ENCODE measurements around the gene SLC7A9.
"Not testable (repeated sequence)": the region's sequence is repeated elsewhere in the genome, so short reads cannot be mapped to it uniquely, and the experiment has no call there.

The SLC7A9 gene

DNA sequence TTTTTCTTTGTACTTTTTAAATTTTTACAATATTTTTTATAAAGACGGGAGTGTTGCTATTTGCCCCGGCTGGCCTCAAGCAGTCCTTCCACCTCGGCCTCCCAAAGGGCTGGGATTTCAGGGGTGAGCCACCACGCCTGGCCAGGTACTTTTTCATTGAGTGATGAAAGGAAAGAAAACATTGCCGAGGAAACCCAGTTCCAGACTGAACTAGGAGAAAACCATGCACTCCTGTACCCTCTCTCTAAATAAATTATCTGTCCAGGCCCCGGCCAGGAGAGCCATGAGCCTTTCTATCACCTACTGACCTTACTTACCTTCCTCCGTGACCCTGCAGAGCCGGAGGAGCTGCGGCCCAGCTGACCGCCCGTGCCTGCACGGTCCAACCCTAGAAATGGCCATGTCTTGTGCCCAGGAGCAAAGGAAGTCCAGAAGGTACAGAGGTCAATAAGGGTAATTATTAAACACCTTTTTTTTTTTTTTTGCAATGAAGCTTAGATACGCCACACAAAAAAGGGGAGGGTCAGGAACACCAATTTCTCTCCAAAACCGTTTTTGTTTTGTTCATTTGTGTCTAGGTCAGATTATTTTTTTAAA, at the start of gene SLC7A9:
Gene SLC7A9, minus strand, starts transcription at position 399 of the 597 bp plus-strand sequence. CDS start 1,233 bp downstream, outside the sequence.
- no peak for DNase-seq

DNA sequence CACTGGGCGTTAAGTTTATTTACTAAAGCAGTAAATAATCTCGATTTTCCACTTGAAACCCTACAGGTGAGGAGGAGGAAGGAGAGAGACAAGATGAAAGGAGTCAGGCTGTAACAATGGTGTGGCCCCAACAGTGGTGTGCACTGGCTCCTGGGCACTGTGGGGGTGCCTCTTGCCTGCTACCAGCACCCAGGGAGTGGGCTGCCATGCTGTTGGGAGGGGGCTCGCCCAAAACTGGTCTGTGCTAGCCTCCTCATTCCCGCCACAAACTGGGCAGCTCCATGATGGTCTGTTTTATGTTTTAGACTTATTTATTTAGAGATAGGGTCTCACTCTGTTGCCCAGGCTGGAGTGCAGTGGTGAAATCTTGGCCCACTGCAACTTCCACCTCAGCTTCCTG, 49.8 kb upstream of the SLC7A9 start:
- DNase-seq, result no peak

DNA sequence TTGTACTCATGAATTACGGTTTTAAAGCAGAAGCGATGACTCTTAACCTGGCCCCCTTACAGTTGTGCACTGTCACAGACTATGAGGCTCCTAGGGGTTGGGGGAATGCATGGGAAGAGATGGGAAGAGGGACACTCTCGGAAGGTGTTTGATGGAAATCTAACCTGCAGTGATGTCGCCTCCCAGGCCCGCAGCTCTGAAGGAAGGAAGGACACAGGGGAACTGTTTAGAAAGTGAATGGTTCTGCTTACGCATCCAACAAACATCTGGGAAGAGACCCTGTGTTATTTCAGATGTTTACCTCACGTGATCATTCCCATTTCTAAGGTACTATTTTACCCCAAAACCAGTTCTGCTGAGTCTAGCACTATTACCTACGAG, 48.0 kb upstream of the SLC7A9 start:
- no peak for DNase-seq

DNA sequence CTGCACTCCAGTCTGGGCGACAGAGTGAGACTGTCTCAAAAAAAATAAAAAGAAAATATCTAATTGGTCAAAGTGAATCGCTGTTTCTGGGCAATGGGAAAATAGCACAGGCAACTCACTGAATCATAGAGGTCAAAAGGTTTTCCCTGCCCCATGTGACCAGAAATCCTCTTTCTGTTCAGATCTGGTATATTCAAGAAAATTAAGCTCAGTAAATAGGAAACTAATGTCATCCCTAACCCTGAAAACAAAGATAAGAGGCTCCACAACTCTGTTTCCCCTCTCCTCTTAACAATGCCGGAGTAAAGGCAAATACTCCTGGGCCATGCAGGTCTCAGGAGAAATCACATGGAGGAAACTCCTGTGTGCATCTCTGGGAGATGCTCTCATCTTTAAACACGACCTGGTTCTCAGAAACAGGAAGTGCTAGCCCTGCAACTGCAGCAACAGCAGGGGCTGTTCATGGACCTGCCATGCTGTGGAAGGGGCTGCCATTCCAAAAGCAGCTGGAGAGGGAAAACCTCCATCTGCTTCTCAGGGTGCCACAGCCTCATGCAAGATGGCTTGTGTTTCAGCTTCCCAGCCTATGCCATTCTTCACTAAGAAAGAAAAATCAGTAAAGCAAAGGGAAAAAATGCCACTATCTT, 47.5 kb upstream of the SLC7A9 start:
- DNase-seq, result no peak

DNA sequence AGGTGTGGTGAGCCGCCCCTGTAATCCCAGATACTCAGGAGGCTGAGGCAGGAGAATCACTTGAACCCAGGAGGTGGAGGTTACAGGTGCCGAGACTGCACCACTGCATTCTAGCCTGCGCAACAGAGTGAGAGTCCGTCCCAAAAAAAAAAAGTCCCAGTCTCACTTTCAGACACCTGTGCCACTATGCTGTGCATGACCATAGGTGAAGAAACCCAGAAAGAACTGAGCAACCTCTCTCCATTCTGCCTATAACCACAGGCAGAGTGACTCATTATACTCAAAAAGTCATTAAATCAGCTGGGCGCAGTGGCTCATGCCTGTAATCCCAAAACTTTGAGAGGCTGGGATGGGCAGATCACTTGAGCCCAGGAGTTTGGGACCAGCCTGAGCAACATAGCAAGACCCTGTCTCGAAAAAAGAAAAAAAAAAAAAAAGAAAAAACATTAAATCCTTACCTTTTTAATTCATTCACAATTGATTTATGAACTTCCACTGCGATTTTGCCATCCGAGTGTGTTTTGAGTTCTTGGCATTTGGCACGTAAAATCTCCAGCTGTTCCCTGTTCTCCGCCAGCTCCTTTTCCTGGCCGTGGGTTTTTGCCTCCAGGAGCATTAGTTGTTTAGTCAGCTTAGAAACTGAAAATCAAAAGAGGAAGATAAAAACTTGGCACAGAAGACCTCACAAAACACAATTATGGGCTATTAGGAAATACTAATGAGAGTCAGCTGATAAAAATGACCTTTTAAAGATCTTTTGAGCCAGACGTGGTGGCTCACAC, 45.5 kb upstream of the SLC7A9 start:
- DNase-seq, result no peak

DNA sequence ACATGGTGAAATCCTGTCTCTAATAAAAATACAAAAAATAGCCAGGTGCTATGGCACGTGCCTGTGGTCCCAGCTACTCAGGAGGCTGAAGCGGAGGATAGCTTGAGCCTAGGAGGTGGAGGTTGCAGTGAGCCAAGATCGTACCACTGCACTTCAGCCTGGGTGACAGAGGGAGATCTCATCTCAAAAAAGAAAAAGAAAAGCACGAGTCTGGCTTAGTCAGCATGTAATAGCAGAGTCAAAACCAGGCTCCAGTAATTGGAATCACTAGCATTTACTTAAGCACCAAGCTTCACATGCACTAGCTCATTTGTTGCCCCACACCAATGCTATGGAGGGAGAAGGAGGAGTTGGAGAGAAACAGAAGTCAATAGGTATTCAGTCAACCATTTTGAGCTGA, 41.9 kb upstream of the SLC7A9 start:
- DNase-seq, result no peak

DNA sequence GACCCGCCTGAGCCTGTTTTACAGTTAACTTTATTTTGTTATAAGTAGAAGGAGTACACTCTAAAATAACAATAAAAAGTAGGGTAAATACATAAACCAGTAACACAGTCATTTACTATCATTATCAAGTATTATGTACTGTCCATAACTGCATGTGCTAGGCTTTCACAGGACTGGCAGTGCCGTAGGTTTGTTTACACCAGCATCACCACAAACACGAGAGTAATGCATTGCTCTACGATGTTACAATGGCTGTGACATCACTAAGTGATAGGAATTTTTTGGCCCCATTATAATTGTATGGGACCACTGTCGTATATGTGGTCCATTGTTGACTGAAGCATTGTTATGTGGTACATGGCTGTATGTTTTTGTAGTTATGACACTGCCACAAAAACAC, 41.3 kb upstream of the SLC7A9 start:
- DNase-seq, result no peak

DNA sequence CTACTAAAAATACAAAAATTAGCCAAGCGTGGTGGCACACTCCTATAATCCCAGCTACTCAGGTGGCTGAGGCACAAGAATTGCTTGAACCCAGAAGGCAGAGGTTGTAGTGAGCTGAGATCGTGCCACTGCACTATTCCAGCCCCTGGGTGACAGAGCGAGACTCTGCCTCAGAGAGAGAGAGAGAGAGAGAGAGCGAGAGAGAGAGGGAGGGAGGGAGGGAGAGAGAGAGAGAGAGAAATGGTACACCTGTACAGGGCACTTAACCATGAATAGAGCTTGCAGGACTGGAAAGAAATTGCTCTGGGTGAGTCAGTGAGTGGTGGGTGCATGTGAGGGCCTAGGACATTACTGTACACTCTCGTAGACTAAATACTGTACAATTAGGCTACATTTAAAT, 40.5 kb upstream of the SLC7A9 start:
- no peak for DNase-seq

DNA sequence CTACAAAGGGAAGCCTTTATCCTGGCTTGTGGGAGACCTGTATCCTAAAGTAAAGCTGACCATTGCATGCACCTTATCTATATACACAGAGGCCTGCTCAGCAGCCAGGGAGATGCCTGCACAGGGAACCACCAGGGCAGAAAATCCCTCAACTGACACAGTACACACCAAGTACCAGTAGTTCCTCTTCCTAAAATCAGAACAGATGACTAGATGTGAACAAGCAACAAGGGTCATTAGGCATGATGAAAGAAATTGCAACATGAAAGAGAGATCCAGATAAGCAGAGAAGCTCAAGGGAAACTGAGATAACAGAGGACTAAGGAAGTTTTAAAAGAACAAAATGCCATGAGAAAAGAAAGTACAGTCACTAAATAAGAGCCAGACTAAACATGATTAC, 39.7 kb upstream of the SLC7A9 start:
- DNase-seq, result no peak

DNA sequence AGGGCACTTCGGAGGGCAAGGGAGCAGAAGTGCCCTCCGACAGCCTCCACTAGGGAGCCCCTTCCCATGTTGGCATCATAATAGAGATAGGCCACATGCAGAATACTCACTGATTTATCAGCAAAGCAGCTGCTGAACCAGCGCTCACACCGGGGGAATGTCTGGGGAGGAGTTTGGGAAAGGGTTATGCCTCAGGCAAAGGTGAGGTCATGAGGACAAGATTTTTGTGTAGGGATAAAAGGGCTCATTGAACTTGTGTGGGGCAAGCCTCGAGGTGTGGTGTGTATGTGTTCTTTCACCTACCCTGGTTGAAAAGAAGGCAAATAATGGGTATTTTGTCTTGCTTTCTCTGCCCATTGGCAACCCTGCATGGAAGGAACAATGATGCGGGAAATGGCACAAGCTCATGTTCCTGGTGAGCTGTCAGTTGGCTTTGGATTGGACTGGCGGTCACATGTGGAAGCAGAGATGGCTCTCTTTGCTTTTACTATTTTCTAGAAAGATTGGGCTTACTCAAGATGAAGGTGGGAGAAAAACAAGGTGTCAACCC, 39.1 kb upstream of the SLC7A9 start:
- no peak for DNase-seq

DNA sequence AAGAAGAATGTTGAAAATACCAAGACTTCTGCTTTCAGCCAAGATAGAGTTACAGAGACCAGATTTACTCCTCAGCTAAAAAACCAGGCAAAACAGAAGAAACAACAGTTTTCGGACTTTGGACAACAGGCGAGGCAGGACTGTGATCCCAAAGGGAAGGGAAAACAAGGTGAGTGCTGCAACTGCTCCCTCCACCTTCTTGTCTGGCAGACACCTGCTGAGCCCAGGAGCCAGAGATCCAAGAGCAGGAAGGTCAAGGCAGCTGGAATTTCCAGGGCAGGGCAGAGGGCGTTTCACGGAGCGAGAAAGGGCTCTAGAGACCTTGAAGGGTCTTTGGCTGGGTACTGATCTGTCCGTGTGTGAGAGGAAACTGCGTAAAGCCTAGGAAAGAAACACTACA, 32.9 kb upstream of the SLC7A9 start:
- DNase-seq, result no peak

DNA sequence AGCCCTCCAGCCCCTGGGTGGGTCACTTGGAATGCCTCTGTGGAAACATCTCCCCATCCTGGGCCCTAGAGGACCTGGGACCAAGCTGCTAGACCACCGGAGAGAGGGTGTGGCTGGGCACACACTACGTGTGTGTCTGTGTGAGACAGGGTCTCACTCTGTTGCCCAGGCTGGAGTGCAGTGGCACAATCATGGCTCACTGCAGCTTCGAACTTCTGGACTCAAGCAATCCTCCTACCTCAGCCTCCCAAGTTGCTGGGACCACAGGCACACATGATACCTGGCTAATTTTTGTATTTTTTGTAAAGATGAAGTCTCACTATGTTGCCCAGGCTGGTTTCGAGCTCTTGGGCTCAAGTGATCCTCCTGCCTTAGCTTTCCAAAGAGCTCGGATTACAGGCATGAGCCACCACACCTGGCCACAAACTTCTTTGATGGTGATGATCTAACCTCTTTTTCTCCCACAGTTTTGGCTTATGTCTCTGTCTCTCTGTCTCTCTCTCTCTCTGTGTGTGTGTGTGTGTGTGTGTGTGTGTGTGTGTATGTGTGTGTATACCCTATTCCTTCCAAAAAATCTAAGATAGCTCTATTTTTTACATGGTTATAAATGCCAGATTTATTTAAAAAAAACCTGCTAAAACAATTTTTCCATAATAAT, 32.1 kb upstream of the SLC7A9 start:
- DNase-seq, result no peak

DNA sequence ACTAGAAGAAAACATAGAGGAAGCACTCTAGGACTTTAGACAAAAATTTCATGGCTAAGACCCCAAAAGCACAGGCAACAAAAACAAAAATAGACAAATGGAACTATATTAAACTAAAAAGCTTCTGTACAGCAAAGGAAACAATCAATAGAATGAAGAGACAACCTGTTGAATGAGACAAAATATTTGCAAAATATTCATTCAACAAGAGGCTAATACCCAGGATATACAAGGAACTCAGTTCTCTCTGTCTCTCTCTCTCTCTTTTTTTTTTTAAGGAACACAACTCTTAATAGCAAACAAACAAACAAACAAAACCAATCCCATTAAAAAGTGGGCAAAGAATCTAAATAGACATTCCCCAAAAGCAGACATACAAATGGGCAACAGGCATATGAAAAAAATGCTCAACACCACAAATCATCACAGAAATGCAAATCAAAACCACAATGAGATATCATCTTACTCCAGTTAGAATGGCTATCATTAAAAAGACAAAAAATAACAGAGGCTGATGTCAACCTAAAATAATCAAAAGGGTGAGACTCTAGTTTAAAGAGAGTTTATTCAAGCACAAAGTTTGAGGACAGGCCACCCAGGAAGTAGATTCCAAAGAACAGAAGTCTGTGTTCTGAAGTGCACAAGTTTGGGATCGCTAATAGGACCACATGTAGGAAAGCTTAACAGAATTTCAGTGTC, 27.1 kb upstream of the SLC7A9 start:
- no peak for DNase-seq

DNA sequence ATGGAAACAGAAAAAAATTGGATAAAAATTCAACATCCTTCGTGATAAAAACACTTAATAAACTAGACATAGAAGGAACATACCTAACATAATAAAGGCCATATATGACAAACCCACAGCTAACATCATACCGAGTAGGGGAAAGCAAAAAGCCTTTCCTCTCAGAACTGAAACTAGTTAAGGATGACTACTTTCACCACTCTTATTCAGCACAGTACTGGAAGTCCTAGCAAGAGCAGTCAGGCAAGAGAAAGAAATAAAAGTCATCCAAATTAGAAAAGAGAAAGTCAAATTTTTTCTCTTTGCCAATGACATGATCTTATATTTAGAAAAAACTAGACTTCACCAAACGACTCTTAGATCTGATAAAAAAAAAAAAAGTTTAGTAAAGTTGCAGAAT, 25.8 kb upstream of the SLC7A9 start:
- DNase-seq, result no peak

DNA sequence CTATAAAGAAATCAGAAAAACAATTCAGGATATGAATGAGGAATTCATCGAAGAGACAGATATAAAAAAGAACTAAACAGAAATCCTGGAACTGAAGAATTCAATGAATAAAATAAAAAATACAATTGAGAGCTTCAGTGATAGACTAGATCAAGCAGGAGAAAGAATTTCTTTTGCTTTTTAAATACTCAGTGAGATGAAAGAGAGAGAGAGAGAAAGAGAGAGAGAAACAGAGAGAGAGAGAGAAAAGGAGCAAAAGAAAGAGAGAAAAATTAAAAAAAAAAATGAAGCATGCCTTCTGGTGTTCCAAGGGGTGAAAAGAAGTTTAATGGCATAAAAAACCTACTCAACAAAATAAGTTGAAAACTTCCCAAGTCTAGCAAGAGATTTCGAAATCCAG, 22.0 kb upstream of the SLC7A9 start:
- DNase-seq, result no peak

DNA sequence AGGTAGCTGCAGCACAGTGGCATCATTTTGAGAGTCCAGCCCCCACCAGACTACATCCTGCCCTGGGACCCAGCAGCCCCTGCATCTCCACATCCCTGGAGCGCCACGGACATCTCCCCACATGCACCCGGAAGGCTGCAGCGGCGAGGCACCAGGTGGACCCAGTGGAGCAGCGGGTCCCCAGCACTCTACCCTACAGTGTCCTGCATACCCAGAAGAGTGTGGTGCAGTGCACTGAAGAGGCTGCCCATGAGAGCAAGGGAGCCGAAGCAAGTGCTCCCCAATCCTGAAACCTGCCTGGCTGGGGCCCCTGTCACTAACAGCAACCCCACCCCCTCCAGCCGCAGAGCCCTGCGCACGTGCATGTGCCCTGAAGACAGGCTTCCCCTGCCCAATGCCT, 21.3 kb upstream of the SLC7A9 start:
- DNase-seq, result no peak

DNA sequence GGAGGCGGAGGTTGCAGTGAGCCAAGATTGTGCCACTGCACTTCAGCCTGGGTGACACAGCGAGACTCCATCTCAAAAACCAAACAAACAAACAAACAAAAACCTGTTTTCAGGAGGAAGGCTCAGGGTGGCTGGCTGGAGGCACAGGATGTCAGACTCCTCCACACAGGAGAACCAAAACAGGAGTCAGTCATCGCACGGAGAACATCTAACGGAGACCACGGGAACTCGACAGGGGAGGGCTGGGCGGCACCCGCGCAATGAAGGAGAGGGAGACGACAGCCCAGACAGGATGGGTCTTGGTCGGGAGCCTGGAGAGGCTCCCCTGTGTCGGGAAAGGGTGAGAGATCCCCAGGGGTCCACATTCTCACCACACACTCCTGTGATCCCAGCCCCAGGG, 20.8 kb upstream of the SLC7A9 start:
- no peak for DNase-seq

DNA sequence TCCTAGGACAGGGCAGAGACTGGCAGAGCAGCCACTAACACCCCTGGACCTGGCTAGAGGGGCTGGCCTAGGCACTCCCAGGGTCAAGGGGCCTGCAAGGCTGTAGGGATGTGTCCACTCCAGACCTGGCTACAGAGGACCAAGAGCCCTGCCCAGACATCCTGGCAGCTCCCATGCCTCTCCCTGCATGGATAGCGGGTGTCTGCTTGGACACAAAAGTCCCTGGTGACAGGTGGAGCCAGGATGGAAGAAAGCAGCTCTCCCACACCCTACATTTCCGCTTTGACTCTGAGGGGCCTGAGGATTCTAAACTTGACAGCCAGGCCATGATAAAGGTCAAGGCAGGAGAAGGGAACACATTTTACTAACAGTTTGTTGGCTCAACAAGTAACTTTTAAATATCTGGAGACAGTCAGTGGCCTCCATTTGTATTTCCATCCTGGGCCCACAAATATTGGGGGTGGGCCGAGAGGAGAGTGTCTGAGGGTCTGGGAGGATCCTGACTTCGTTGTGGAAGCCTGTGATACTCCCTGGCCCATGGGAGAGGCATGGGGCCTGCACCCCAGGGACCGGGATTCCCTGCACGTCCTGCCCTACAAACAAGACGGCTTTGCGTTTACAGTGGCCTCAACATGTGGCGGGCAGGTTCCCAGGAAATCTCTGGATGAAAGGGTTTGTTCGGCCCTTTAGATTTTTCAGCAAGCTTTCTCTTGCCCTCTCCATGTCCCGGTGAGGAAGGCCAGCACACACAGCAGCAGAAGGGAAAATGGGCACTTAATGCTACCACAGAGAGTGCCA, 19.8 kb upstream of the SLC7A9 start:
- no peak for DNase-seq

DNA sequence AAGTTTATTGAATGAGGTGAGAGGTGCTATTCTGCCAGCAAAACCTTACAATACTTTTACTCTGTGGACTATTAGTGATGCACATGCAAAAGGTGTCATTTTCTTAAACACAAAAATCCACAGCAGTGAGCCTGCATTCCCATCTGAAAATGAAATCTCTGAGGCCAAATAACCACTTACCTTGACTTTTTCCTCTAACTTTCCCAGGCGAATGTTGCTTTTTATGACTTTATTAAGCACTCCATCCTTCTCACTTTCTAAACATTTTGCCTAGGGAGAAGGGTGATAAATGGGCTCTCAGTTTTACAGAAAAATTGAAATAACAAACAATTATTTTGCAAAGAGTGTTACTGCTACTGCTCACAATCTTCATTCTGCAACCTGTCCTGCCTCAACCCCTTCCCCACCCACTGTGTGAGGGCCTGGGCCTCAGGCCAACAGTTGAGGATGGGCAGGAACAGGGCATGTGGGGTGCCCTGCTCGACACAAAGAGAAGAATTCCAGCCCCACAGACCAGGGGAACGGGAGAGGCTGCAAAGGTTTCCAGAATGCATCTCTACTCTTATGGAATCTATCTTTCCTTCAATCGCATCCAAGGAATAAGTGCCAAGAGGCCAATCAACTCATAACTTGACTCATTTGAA, 18.1 kb upstream of the SLC7A9 start:
- DNase-seq, result no peak

DNA sequence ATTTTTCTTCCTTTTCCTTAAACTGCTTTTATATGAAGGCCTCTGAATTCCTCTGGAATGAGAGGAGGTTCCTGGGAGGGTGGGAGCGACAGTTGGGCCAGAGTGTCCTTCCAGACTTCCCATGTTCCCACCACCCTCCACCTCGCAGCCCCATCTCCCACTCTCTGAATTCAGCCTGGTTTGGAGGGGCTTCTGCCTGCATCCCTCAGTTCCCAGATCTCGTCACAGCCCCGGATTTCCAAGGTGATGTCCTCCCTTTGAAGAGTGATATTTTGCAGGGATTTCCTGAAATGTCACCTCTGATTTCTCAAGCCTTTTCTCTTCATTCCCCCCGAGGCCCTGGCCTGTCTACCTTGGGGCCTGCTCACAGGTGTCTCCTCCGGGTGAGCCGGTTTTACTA, 16.7 kb upstream of the SLC7A9 start:
- DNase-seq, result no peak

DNA sequence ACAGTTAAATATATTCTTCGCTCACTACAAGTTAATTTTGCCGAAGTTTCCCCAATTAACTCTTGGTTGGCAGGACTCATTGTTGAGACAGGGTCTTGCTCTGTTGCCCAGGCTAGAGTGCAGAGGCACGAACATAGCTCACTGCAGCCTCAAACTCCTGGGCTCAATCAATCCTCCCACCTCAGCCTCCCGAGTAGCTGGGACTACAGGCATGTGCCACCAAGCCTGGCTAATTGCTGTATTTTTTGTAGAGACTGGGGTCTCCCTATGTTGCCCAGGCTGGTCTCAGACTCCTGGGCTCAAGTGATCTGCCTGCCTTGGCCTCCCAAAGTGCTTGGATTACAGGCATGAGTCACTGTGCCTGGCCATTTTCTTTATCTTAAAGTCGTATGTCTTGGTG, 15.7 kb upstream of the SLC7A9 start:
- DNase-seq, result not testable (repeated sequence)

DNA sequence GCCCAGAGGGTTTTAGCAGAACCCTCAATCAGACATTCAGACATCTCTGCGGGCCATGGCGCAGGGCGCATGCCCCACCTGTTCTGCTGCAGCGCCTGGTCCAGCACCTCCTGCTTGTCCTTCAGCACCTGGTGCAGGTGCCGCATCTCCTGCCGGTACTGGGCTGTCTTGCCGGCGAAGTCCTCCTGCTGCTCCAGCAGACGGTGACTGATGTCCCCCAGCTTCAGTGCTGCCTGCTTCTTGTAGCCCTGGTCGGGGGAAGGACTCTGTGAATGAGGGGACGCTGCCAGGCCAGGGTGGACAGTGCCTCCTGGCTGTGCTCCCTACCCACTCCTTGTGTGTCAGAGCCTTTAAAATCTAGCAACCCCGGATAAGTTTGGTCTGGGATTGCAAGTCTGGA, 12.2 kb upstream of the SLC7A9 start:
- DNase-seq, result no peak
